ENCODE results near the gene TESK2.

DNA sequence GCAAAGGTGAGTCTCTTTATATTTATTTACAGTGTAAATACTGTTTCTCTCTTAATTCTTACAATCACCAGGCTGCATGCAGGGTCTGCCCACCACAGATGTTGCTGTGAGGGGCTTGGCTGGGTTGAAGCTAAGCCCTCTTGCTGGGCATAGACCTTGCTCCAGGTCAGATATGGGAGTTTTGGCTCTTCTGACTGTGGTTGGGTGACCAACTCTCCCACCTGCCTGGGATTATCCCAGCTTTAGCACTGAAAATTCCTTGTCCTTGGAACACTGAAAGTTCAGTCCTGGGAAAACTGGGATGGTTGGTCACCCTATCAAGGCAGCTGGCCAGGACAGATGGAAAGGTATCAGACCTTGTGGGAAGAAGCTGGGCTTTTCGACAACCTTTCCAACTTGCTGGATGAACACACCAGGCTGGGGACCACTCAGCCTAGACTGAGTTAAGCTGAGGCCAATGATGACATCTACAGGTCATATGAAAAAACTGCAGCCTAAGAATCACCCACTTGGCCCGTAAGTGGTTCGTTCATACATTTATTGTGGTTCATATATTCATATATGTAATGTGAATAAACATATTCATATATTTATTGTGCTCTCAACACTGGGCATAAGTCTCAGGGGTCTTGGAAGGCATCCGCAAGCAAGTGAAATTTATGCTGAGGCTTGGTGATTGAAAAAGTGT, 190.8 kb downstream of the TESK2 start:
- TF ChIP-seq, protein P1, sequence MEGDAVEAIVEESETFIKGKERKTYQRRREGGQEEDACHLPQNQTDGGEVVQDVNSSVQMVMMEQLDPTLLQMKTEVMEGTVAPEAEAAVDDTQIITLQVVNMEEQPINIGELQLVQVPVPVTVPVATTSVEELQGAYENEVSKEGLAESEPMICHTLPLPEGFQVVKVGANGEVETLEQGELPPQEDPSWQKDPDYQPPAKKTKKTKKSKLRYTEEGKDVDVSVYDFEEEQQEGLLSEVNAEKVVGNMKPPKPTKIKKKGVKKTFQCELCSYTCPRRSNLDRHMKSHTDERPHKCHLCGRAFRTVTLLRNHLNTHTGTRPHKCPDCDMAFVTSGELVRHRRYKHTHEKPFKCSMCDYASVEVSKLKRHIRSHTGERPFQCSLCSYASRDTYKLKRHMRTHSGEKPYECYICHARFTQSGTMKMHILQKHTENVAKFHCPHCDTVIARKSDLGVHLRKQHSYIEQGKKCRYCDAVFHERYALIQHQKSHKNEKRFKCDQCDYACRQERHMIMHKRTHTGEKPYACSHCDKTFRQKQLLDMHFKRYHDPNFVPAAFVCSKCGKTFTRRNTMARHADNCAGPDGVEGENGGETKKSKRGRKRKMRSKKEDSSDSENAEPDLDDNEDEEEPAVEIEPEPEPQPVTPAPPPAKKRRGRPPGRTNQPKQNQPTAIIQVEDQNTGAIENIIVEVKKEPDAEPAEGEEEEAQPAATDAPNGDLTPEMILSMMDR (IDR thresholded peaks at IDR 0.05): peak; percentile 52 to 81 (median 77)
- no peak for TF ChIP-seq POLR2A (IDR thresholded peaks at IDR 0.05)

All from adrenal gland (tissue), 5 donors.